ENCODE results near the gene CCDC192. TPM values are rescaled to one million over a fixed set of nuclear protein-coding genes. Genes with fewer than 3 reads are reported as not detected.

Gene CCDC192
- total RNA-seq, 1 donor from 2014 or later = not detected

- H3K27ac ChIP-seq (ENCODE audit: low read depth, low read length) = no peak overlapping the region
Observed at GRCh38 chr5:127699416-127699815, 3.8 kb upstream of the CCDC192 start.

DNA sequence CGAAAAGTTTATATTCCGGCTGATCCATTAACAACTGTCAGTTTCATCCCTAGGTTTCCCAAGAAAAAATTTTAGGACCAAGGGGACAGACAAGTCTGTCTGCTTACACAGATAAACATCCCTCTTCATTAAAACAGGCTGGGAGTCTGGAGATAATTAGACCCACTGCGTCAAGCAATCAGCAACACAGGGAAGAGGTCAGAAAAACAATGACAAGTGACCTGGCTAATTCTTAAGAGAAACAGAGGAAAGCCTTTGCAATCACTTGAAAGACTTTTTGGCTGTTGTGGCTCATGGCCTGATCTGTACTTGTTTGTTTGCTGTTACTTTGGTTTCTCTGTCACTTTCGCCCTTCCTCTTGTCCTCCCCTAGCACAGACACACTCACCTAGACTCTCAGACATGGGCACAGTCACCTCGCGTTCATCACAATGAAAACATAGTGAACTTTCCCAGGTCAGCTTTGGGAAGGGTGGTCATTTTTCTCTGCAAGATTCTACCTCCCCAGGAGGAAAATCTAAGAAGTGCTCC lies 2.9 kb upstream of the CCDC192 start:
- no peaks in the 10 kb centered on the region for H4K20me1 ChIP-seq (ENCODE audit: insufficient read depth, low read length)
- no peaks in the 10 kb centered on the region for H3K9me3 ChIP-seq (ENCODE audit: insufficient read depth, low read depth, low read length)
- no peak overlapping the region for H3K4me3 ChIP-seq (ENCODE audit: insufficient read depth, low read depth, low read length)
- no peak for FAIRE-seq
- H3K9ac ChIP-seq (ENCODE audit: low read length) = no peak overlapping the region
- H3K27me3 ChIP-seq (ENCODE audit: insufficient read depth, low read length) = no peaks in the 10 kb centered on the region
- no peak overlapping the region for H3K27ac ChIP-seq (ENCODE audit: low read depth, low read length)
- H3K4me1 Mint-ChIP-seq (ENCODE audit: low read depth, unreplicated experiment) = peaks cover 37% of the 10 kb centered on the region
- peaks cover 20% of the 10 kb centered on the region for H3K4me1 ChIP-seq (ENCODE audit: insufficient read depth, low read length)
- H3K79me2 ChIP-seq (ENCODE audit: insufficient read depth, low read length) = no peaks in the 10 kb centered on the region
- no peak for DNase-seq (ENCODE audit: low read depth)
- no peaks in the 10 kb centered on the region for H3K27me3 Mint-ChIP-seq (ENCODE audit: low read depth, unreplicated experiment)
- no peaks in the 10 kb centered on the region for H3K36me3 Mint-ChIP-seq (ENCODE audit: low read depth, unreplicated experiment)
- no peaks in the 10 kb centered on the region for H3K36me3 ChIP-seq (ENCODE audit: insufficient read depth, low read length)
- TF ChIP-seq EZH2 (IDR thresholded peaks at IDR 0.05; ENCODE audit: insufficient read depth, low read length) = no peak
- no peak overlapping the region for H3K27ac Mint-ChIP-seq (ENCODE audit: unreplicated experiment)
- no peak overlapping the region for H3K4me3 Mint-ChIP-seq (ENCODE audit: unreplicated experiment)
- no peak overlapping the region for H2AFZ ChIP-seq (ENCODE audit: low read depth, low read length)
- H3K4me2 ChIP-seq (ENCODE audit: low read length) = no peak overlapping the region
- no peaks in the 10 kb centered on the region for H3K9me3 Mint-ChIP-seq (ENCODE audit: unreplicated experiment)

More at GRCh38 chr5:127699416-127699815, 3.8 kb upstream of the CCDC192 start:
- no peaks in the 10 kb centered on the region for H4K20me1 ChIP-seq (ENCODE audit: insufficient read depth, low read length)
- H3K4me3 Mint-ChIP-seq (ENCODE audit: unreplicated experiment) = no peak overlapping the region
- no peaks in the 10 kb centered on the region for H3K36me3 Mint-ChIP-seq (ENCODE audit: low read depth, unreplicated experiment)
- H3K4me1 Mint-ChIP-seq (ENCODE audit: low read depth, unreplicated experiment) = peaks cover 33% of the 10 kb centered on the region
- no peak overlapping the region for H3K9ac ChIP-seq (ENCODE audit: low read length)
- peaks cover 18% of the 10 kb centered on the region for H3K4me1 ChIP-seq (ENCODE audit: insufficient read depth, low read length)
- H3K4me3 ChIP-seq (ENCODE audit: insufficient read depth, low read depth, low read length) = no peak overlapping the region
- H3K4me2 ChIP-seq (ENCODE audit: low read length) = no peak overlapping the region
- FAIRE-seq = no peak
- no peak overlapping the region for H2AFZ ChIP-seq (ENCODE audit: low read depth, low read length)
- TF ChIP-seq EZH2 (IDR thresholded peaks at IDR 0.05; ENCODE audit: insufficient read depth, low read length) (no peak), CTCF (IDR thresholded peaks at IDR 0.05; ENCODE audit: insufficient read depth, low read depth, low read length) (no peak)
- H3K79me2 ChIP-seq (ENCODE audit: insufficient read depth, low read length) = no peaks in the 10 kb centered on the region
- H3K27ac Mint-ChIP-seq (ENCODE audit: unreplicated experiment) = no peak overlapping the region
- no peaks in the 10 kb centered on the region for H3K27me3 Mint-ChIP-seq (ENCODE audit: low read depth, unreplicated experiment)
- no peak for DNase-seq (ENCODE audit: low read depth)
- H3K9me3 Mint-ChIP-seq (ENCODE audit: unreplicated experiment) = no peaks in the 10 kb centered on the region
- H3K27me3 ChIP-seq (ENCODE audit: insufficient read depth, low read length) = no peaks in the 10 kb centered on the region
- no peaks in the 10 kb centered on the region for H3K36me3 ChIP-seq (ENCODE audit: insufficient read depth, low read length)
- no peaks in the 10 kb centered on the region for H3K9me3 ChIP-seq (ENCODE audit: insufficient read depth, low read depth, low read length)

- peaks cover 17% of the 10 kb centered on the region for H3K4me1 ChIP-seq (ENCODE audit: insufficient read depth, low read length)
- TF ChIP-seq CTCF (IDR thresholded peaks at IDR 0.05; ENCODE audit: insufficient read depth, low read depth, low read length) = no peak
- TF ChIP-seq EZH2 (IDR thresholded peaks at IDR 0.05; ENCODE audit: insufficient read depth, low read length) = no peak
- Mint-ChIP-seq H3K9me3 (ENCODE audit: unreplicated experiment) (no peaks in the 10 kb centered on the region), H3K27me3 (ENCODE audit: low read depth, unreplicated experiment) (no peaks in the 10 kb centered on the region), H3K27ac (ENCODE audit: unreplicated experiment) (no peak overlapping the region), H3K36me3 (ENCODE audit: low read depth, unreplicated experiment) (no peaks in the 10 kb centered on the region), H3K4me1 (ENCODE audit: low read depth, unreplicated experiment) (peaks cover 34% of the 10 kb centered on the region), H3K4me3 (ENCODE audit: unreplicated experiment) (no peak overlapping the region)
- FAIRE-seq (no peak), DNase-seq (ENCODE audit: low read depth) (no peak)
- H3K4me2 ChIP-seq (ENCODE audit: low read length) = no peak overlapping the region
- H3K79me2 ChIP-seq (ENCODE audit: insufficient read depth, low read length) = no peaks in the 10 kb centered on the region
- no peak overlapping the region for H3K27ac ChIP-seq (ENCODE audit: low read depth, low read length)
- H2AFZ ChIP-seq (ENCODE audit: low read depth, low read length) = no peak overlapping the region
- no peaks in the 10 kb centered on the region for H3K36me3 ChIP-seq (ENCODE audit: insufficient read depth, low read length)
- no peak overlapping the region for H3K4me3 ChIP-seq (ENCODE audit: insufficient read depth, low read depth, low read length)
- H3K9me3 ChIP-seq (ENCODE audit: insufficient read depth, low read depth, low read length) = no peaks in the 10 kb centered on the region
- no peaks in the 10 kb centered on the region for H3K27me3 ChIP-seq (ENCODE audit: insufficient read depth, low read length)
- H3K9ac ChIP-seq (ENCODE audit: low read length) = no peak overlapping the region
- H4K20me1 ChIP-seq (ENCODE audit: insufficient read depth, low read length) = no peaks in the 10 kb centered on the region
Observed at GRCh38 chr5:127702434-127702833, 757 bp upstream of the CCDC192 start.

Measured in astrocyte (in vitro differentiated cells and primary cell).